ENCODE results near the gene UBASH3A.

The UBASH3A gene

DNA sequence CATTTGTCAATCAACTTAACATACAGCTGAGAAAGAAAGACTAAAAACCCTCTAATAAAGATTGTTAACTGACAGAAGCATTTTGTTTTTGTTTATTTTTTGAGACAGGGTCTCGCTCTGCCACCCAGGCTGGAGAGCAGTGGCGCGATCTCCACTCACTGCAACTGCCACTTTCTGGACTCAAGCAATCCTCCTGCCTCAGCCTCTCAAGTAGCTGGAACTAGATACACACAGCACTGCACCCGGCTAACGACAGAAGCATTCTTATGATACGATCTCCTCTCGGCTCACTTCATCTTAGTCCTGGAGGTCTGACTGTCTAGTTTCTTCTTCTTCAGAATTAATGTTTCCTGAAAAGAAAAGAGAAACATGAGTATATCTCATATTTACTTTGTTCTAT lies 68.8 kb downstream of the UBASH3A start:
- no peak for TF ChIP-seq CTCF (IDR thresholded peaks at IDR 0.05; ENCODE audit: low read depth, low read length, missing control alignments)
- H3K4me3 ChIP-seq (ENCODE audit: low read depth, low read length): no peak overlapping the region
- DNase-seq (ENCODE audit: low read depth): no peak
- in situ Hi-C loops (cut with HindIII; ENCODE audit: low sequenced_read_pairs): no loop called here

GRCh38 chr21:42473498-42474042 lies 69.9 kb downstream of the UBASH3A start:
- no peak overlapping the region for H3K4me3 ChIP-seq (ENCODE audit: low read depth, low read length)
- no peak for TF ChIP-seq CTCF (IDR thresholded peaks at IDR 0.05; ENCODE audit: low read depth, low read length, missing control alignments)
- in situ Hi-C loops (cut with HindIII; ENCODE audit: low sequenced_read_pairs): no loop called here
- no peak for DNase-seq (ENCODE audit: low read depth)

GRCh38 chr21:42474043-42474831 lies 70.5 kb downstream of the UBASH3A start:
- no peak for DNase-seq (ENCODE audit: low read depth)
- TF ChIP-seq CTCF (IDR thresholded peaks at IDR 0.05; ENCODE audit: low read depth, low read length, missing control alignments): no peak
- in situ Hi-C loops (cut with HindIII; ENCODE audit: low sequenced_read_pairs): no loop called here
- no peak overlapping the region for H3K4me3 ChIP-seq (ENCODE audit: low read depth, low read length)

DNA sequence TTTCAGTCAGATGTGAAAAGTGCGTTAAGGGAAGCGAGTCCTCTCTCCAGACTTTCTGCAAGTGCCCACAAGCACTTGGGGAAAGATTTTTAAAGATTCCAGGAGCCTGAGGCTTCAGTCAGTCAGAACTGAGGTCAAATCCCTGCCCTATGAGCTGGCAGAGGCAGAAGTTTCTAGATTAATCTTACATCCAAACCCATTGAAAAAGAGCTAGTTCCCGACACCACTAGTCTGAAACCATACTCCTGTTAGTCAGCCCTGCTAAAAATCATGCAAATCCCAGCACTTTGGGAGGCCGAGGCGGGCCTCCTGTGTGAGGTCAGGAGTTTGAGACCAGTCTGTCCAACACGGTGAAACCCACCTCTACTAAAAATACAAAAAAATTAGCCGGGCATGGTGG lies 71.3 kb downstream of the UBASH3A start:
- in situ Hi-C loops (cut with HindIII; ENCODE audit: low sequenced_read_pairs): no loop called here
- H3K4me3 ChIP-seq (ENCODE audit: low read depth, low read length): no peak overlapping the region
- no peak for DNase-seq (ENCODE audit: low read depth)
- TF ChIP-seq CTCF (IDR thresholded peaks at IDR 0.05; ENCODE audit: low read depth, low read length, missing control alignments): no peak

GRCh38 chr21:42475526-42476387 lies 72.1 kb downstream of the UBASH3A start:
- in situ Hi-C loops (cut with HindIII; ENCODE audit: low sequenced_read_pairs): no loop called here
- TF ChIP-seq CTCF (IDR thresholded peaks at IDR 0.05; ENCODE audit: low read depth, low read length, missing control alignments): no peak
- H3K4me3 ChIP-seq (ENCODE audit: low read depth, low read length): no peak overlapping the region
- DNase-seq (ENCODE audit: low read depth): no peak
